Measurements from ENCODE around the gene NRN1L.

Gene NRN1L

DNA sequence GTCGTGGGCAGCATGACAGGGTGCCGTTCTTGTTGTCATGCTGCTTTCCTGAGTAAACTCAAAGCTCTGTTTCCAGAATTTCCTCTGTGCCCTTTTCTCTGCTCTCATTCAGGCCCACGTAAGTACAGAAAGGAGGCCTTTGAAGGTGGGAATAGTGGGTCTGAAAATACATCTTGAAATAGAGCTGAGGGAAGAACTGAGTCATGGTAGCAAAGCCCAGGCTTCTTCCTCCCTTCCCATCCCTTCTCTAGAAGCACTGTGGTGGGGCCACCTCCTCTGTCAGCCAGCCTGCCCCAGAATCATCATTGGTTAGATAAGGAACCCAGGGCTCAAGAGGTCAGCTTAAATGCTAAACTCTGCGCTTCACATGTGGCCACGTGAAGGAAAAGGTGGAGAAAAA lies 37.5 kb downstream of the NRN1L start:
- no peak for DNase-seq

DNA sequence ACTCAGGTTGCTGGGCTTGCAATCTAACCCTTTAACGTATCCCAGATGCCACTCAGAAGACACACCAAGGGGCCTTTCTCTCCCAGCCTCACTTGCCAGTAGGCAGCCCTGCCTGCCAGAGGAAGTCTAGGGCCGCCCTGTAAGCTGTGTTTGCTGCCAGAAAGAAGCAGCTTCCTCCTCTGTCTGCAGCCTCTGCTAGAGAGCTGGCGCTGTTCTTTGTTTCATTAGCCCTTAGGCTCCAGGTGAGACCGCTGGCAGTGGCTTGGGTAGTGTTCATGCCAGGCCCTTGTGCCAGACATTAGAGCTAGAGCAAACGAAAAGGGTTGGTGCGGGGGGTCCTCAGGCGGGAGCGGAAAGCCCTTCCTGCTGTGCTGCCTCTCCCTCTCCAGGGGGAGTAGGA lies 38.1 kb downstream of the NRN1L start:
- DNase-seq: no peak

DNA sequence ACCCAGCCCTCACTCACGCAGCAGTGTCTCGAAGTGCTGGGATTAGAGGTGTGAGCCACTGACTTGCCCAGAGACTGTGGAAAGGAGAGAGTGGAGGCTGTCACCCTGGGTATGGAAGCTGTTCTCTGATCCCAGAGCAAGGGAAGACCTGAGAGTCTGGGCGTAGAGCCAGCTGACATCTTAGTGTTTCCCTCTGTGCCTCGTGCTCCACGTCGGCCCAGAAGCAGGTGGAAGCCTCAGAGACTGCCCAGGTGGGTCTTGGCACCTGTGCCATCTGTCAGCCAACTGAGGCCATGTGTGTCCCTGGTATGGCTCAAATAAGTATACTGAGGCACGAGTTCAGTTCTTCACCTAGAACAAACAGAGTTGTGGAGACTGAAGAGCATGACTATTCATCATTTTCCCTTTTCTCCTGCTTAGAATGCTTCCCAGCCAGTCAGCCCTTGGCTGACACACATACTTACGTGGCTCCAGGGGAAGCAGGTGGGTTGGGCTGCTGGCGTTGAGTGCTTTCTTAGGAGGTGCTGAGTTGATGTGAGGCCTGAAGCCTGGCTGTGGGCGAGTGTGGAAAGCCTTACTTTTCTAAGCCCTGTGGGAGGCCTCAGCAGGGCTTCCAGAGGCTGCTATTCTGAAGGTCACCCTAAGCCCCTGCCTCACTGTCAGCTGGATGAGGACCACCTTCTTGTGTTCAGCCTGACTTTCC lies 38.9 kb downstream of the NRN1L start:
- peak; percentile 43 for DNase-seq

DNA sequence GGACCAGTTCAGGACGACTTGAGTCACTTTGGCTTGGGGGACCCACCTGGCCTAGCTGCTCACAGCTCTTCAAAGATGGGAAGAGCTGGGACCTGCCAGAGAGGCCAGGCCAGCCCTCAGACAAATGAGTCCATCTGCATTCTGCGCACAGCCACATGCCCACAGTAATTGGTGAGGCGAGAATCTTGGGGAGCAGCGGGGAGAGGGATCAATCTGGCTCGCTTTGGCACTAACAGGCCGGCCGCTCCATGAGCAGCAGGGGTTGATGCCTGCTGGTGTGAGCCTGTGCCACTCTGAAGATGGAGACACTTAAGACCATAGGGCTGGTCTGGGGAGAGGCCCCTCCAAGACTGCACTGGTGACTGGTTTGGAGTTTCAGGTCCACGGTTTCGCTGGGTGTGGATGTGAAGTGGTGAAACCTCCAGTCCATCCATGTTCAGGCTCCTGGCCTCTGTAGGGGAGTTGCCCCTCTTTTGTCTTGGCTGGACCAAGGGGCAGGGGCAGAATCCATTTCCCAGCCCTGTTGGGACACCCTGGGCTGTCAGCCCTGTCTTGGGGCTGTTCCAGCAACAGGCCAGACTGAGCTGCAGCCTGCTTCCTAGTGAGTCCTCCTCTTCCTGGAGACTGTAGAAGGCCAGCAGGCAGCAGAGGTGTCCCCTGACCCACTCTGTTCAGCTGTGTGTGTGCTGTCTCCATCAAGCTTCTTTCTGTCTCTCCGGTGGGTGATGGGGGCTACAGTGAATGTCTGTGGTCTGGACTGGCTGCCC lies 39.6 kb downstream of the NRN1L start:
- no peak for DNase-seq

DNA sequence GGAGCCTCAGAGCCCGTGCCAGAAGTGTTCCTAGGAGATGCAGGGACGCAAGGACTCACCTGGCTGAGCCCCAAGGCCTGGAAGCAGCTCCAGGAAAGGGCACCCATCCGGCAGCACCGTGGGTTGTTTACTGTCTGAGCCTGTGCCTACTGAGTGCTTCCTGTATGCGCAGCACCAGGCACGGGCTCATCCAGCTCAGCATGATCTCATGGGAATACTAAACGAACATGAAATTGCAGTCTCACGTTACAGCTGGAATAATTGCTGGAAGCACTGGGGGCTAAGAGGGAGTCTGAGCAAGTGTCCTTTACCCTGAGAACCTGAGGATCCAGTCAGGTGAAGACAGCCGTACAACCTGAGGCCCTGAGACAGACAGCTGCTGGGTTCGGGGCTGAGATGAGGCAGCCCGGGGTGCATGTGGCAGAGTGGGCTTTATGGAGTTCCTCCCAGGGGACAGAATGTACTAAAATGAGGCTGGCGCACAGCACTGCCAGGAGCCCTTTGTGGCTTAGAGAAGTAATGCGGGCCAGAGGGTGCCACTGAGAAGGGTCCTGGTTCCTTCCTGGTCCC lies 41.6 kb downstream of the NRN1L start:
- peak; percentile 24 for DNase-seq

DNA sequence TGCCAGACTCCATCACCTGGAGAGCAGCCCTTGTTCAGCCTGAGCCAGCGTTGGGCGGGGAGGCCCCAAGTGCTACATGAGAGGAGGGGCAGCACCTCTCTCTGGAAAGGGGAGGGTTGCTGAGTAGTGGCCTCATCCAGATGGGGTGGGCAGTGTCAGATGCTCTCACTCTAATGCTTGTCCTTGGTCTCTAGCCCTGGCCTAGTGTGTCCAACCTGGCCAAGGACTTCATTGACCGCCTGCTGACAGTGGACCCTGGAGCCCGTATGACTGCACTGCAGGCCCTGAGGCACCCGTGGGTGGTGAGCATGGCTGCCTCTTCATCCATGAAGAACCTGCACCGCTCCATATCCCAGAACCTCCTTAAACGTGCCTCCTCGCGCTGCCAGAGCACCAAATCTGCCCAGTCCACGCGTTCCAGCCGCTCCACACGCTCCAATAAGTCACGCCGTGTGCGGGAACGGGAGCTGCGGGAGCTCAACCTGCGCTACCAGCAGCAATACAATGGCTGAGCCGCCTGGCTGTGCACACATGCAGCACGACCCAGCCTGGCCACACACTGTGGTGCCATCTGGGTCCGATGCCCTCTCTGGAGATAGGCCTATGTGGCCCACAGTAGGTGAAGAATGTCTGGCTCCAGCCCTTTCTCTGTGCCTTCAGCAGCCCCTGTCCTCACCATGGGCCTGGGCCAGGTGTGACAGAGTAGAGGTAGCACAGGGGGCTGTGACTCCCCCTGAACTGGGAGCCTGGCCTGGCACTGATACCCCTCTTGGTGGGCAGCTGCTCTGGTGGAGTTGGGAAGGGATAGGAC lies 42.7 kb downstream of the NRN1L start:
- DNase-seq: no peak

DNA sequence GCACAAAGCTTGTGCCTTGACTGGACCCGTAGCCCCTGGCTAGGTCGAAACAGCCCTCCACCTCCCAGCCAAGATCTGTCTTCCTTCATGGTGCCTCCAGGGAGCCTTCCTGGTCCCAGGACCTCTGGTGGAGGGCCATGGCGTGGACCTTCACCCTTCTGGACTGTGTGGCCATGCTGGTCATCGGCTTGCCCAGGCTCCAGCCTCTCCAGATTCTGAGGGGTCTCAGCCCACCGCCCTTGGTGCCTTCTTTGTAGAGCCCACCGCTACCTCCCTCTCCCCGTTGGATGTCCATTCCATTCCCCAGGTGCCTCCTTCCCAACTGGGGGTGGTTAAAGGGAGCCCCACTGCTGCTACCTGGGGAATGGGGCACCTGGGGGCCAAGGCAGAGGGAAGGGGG lies 43.5 kb downstream of the NRN1L start:
- DNase-seq: no peak

DNA sequence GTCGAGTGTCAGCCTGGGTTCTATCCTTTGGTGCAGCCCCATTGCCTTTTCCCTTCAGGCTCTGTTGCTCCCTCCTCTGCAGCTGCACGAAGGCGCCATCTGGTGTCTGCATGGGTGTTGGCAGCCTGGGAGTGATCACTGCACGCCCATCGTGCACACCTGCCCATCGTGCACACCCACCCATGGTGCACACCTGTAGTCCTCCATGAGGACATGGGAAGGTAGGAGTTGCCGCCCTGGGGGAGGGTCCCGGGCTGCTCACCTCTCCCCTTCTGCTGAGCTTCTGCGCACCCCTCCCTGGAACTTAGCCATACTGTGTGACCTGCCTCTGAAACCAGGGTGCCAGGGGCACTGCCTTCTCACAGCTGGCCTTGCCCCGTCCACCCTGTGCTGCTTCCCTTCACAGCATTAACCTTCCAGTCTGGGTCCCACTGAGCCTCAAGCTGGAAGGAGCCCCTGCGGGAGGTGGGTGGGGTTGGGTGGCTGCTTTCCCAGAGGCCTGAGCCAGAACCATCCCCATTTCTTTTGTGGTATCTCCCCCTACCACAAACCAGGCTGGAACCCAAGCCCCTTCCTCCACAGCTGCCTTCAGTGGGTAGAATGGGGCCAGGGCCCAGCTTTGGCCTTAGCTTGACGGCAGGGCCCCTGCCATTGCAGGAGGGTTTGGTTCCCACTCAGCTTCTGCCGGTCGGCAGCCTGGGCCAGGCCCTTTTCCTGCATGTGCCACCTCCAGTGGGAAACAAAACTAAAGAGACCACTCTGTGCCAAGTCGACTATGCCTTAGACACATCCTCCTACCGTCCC lies 44.1 kb downstream of the NRN1L start:
- DNase-seq: peak; percentile 80

DNA sequence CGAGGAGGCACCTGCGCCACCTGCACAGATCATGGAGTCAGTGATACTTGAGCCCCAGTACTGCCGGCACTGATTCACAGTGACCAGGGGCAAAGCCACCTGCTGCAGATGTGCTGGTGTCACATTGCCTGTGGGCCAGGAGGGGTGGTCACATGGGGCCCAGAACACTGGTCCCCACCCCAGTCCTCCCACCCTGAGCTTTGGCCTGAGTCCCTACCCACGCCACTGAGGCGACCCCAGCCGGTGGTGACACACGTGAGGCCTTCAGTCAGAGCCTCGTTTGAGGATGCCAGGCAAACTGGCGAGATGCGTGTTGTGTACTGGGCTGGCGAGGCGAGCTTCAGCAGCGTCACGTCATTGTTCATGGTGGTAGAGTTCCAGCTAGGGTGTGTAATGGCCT lies 45.5 kb downstream of the NRN1L start:
- no peak for DNase-seq

DNA sequence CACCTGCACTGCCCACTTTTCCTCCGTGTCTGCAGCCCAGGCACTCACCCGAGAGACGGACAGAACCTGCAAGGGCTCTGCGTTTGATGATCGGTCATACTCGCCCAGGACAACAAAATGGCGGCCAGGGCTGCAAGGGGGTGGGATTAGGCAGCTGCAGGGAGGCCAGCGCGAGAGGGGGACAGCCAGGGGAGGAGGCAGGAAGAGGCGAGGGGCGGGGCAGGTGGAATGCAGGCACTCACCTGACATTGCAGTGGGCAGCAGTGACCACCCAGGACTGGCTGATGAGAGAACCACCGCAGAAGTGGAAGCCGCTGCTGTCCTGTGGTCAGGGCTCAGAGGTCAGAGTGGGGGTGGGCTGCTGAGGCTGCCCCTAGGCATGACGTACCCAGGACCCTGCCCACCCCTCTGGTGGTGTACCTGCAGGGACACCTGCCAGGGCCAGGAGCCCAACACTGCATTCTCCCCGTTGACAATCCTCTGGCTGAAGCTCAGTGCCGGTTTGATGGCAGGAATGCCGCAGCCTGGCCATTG lies 46.1 kb downstream of the NRN1L start:
- no peak for DNase-seq

DNA sequence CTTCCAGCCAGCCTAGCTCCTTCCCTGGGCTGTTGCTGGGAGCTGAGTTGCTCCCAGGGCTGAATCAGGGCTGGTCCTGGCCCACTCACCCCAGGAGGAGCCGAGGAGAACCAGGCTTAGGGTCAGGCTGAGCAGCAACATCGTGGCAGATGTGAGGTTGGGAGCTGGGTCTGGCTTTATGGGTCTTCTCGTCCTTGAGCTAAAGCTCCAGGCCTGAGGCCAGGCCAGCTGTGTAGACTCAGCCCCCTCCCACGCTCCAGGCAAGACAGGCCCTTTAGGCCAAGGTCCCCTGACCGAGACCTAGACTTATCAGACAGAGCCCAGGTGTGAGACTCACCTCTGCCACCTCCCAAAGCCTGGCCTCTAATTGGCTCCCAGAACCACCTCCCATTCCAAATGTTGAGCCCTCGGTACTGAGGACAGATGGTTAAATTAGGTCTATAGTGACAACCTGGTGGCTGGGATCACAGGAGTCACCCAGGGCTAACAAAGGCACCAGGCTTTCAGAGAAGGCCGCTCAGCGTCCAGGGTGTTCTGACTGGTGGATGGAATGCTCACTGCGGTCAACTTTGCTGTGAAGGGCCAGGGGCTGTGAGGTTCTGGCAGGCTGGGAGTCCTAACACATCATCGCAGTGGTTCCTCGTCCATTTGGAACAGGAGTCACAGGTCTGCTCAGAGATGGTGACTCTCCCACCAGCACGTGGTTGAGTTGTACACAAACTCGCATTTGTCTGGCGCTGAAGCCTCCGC lies 47.2 kb downstream of the NRN1L start, which contains the start of gene CTRL:
TSS of gene CTRL (minus strand) at position 151 of the 750 bp plus-strand sequence. CDS start at position 141, 10 bp downstream.
- no peak for DNase-seq

DNA sequence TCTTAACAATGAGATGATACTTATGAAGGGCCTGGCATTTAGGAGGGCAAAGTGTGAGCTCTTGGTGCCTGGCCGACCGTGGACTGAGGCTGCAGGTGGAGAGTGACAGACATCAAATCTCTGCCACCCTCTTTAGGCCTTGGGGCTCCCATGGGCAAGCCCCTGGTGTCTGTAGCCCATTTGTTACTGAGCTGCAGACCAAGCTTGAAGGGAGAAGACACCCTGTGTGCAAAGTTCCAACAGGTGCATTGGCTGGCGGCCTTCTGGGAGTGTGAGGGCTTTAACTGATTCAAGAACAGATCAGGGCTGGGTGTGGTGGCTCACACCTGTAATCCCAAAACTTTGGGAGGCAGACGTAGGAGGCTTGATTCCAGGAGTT lies 47.8 kb downstream of the NRN1L start:
- DNase-seq: no peak

DNA sequence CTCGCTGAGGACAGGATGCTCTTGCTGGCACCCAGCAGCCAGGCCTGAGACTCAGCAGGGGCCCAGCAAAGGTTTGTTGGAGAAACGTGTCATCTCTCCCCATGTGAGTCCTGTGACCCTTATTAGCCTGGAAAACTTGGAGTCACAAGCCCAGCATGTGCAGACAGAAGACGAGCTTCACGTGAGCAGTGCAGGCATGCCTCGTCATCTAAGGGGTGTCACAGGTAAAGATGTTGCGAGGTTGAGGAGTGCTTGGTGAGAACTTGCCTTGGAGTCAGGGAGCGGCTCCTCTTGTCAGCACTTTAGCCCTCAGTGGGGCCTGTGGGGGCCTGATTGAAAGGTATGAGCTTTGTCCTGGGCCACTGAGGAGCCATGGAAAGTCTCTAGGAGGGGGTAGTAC lies 49.1 kb downstream of the NRN1L start:
- no peak for DNase-seq

DNA sequence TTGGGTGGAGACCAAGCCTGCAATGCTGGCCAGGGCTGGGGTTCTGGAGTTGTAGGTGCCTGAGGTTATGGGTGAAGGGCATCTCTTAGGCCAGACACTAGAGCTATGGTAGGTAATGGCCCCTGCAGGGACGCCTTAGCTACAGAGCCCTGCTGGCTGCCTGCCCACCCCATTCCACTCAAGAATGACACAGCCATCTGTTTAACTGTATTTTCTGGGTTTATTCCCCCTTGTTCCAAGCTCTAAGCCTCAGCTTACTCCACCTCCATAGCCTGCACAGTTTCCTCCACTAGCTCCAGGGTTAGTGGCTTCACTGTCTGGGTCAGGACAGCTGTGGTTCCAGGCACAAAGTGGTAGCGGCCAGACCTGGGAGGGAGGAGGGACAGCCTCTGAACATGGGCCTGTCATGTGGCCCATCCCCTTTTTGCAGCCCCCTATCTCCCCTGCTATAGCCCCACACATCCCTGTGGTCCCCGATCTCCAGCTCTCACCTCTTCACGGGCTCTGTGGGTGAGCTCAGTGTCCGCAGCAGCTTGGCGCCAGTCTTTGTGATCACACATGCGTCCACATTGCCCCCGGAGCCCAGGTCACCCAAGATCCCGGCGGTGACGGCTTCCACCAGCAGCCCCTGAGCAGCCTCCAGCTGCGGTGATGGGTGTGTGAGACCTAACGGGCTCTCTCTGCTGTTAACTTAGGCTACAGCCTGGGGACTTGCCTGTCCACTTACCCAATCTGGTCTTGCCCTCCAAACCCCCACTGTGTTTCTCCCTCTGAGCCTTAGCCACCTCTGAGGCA lies 49.8 kb downstream of the NRN1L start:
- DNase-seq: no peak

DNA sequence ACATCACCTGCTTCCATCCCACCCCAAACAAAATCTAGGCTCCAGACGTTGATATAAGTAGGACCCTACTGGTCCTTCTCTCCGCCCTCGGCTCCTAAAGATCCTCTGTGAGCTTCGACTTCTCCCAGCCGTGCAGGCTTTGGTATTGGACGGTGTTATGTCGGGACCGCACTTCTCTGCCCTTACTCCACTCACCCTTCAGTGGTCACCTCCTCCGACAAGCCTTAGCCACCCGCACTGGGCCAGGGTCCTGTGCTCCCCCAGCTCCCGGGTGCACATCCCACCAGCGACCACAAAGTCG lies 50.4 kb downstream of the NRN1L start:
- no peak for DNase-seq

DNA sequence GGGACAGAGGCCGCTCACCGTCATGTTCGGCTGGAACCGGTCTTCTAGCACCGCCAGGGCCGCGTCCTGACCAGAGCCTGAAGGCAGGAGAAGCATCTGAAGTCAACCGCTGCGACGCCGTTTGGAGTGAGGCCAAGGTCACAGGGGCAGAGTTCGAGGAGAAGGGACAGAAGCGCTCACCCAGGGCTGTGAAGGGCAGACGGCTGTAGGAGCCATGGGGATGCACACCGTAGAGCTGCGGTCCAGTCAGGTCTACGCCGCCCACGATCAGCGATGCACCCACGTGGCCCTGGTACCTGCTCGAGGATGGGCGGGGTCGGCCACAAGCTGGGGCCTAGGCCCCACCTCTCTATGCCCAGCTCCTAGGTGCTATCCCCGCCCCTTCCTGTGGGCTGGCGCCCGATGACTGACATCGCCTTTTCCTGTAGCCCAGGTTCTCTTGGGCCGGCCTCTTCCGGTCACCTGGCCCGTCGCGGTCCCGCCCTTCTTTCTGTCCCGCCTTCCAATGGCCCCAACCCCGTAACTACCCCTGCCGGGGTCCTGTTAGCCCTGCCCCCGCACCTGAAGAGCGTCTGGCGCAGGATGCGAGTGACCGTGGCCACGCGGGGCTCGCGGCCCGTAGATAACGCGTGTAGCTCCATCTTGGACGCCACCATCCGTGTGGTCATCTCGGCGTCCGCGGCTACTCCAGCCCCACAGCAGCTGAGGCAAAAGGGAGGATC lies 50.9 kb downstream of the NRN1L start:
- DNase-seq: peak; percentile 96

Measured in femur (tissue), 1 donor.